ENCODE data around the gene KMT5B.

Gene KMT5B

GRCh38 chr11:68259122-68259959, 46.2 kb upstream of the KMT5B start:
- no peak for TF ChIP-seq CTCF (IDR thresholded peaks at IDR 0.05; ENCODE audit: insufficient read depth, low read length, poor library complexity, severe bottlenecking)
- peaks cover 21% of the 10 kb centered on the region for H3K36me3 ChIP-seq (ENCODE audit: control insufficient read depth, insufficient read depth, low read length)
- no peak overlapping the region for H3K4me3 ChIP-seq (replicated peaks; ENCODE audit: low read depth, low read length)
- DNase-seq (ENCODE audit: extremely low read depth, insufficient read length) = no peak
- H3K27me3 ChIP-seq (replicated peaks; ENCODE audit: control insufficient read depth, insufficient read depth, low read length) = no peaks in the 10 kb centered on the region

GRCh38 chr11:68258363-68258765, 45.3 kb upstream of the KMT5B start:
- DNase-seq (ENCODE audit: extremely low read depth, insufficient read length) = no peak
- TF ChIP-seq CTCF (IDR thresholded peaks at IDR 0.05; ENCODE audit: insufficient read depth, low read length, poor library complexity, severe bottlenecking) = no peak
- Histone ChIP-seq H3K36me3 (ENCODE audit: control insufficient read depth, insufficient read depth, low read length) (peaks cover 16% of the 10 kb centered on the region), H3K27me3 (replicated peaks; ENCODE audit: control insufficient read depth, insufficient read depth, low read length) (no peaks in the 10 kb centered on the region), H3K4me3 (replicated peaks; ENCODE audit: low read depth, low read length) (no peak overlapping the region)

GRCh38 chr11:68257477-68258362, 44.6 kb upstream of the KMT5B start:
- peaks cover 12% of the 10 kb centered on the region for H3K36me3 ChIP-seq (ENCODE audit: control insufficient read depth, insufficient read depth, low read length)
- TF ChIP-seq CTCF (IDR thresholded peaks at IDR 0.05; ENCODE audit: insufficient read depth, low read length, poor library complexity, severe bottlenecking) = peak; percentile 84
- H3K4me3 ChIP-seq (replicated peaks; ENCODE audit: low read depth, low read length) = no peak overlapping the region
- H3K27me3 ChIP-seq (replicated peaks; ENCODE audit: control insufficient read depth, insufficient read depth, low read length) = no peaks in the 10 kb centered on the region
- peak; percentile 71 for DNase-seq (ENCODE audit: extremely low read depth, insufficient read length)

GRCh38 chr11:68256331-68256741, 43.2 kb upstream of the KMT5B start:
- Histone ChIP-seq H3K4me3 (replicated peaks; ENCODE audit: low read depth, low read length) (no peak overlapping the region), H3K36me3 (ENCODE audit: control insufficient read depth, insufficient read depth, low read length) (peaks cover 5% of the 10 kb centered on the region), H3K27me3 (replicated peaks; ENCODE audit: control insufficient read depth, insufficient read depth, low read length) (no peaks in the 10 kb centered on the region)
- DNase-seq (ENCODE audit: extremely low read depth, insufficient read length) = no peak
- TF ChIP-seq CTCF (IDR thresholded peaks at IDR 0.05; ENCODE audit: insufficient read depth, low read length, poor library complexity, severe bottlenecking) = no peak

- no peak for TF ChIP-seq CTCF (IDR thresholded peaks at IDR 0.05; ENCODE audit: insufficient read depth, low read length, poor library complexity, severe bottlenecking)
- peaks cover 1% of the 10 kb centered on the region; the same call in 1 of the 2 replicates for H3K36me3 ChIP-seq (ENCODE audit: control insufficient read depth, insufficient read depth, low read length)
- H3K27me3 ChIP-seq (replicated peaks; ENCODE audit: control insufficient read depth, insufficient read depth, low read length) = no peaks in the 10 kb centered on the region
- H3K4me3 ChIP-seq (replicated peaks; ENCODE audit: low read depth, low read length) = no peak overlapping the region
- no peak for DNase-seq (ENCODE audit: extremely low read depth, insufficient read length)
Measured at GRCh38 chr11:68255526-68255925, 42.4 kb upstream of the KMT5B start.

Data from GM06990 (cell line).